Measurements from ENCODE around the gene PTPRU.

PTPRU gene

DNA sequence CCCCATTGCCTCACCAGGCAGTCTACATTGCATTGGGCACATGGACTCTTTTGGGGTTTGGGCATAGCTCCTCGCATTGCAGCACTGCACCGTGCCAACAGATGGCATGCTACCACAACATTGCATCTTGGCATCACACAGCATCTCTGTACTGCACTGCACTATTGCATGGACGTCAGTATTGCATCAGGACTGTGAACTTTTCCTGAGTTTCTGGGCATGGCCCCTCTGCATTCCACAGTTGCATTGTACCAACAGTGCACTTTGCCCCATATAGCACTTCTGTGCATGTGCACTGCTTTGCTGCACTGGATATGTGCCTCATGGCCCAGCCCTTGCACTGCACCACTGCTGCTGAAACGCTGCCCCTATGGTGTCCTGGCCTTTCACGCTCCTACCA lies 9.6 kb downstream of the PTPRU start:
- DNase-seq (ENCODE audit: low read depth in 2 of 2) = no peak

DNA sequence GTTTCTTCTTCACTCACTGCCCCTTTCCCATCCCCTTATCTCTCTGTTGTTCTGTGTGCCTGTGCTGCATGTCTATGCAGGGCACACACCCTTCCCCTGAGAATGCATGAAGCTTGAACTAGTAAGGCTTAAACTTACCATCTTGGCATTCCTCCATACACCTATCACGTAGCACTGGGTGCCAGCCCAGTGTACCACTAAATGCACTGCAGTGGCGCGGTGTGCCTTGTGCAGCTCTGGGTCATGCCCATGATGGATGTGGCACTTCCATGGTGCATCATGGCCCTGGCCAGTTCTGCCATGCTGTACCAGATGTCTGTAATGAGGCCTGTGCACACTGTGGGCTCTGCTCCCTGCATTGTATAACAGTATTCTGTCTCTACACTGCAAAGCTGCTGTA lies 10.7 kb downstream of the PTPRU start:
- DNase-seq (ENCODE audit: low read depth in 2 of 2) = no peak

DNA sequence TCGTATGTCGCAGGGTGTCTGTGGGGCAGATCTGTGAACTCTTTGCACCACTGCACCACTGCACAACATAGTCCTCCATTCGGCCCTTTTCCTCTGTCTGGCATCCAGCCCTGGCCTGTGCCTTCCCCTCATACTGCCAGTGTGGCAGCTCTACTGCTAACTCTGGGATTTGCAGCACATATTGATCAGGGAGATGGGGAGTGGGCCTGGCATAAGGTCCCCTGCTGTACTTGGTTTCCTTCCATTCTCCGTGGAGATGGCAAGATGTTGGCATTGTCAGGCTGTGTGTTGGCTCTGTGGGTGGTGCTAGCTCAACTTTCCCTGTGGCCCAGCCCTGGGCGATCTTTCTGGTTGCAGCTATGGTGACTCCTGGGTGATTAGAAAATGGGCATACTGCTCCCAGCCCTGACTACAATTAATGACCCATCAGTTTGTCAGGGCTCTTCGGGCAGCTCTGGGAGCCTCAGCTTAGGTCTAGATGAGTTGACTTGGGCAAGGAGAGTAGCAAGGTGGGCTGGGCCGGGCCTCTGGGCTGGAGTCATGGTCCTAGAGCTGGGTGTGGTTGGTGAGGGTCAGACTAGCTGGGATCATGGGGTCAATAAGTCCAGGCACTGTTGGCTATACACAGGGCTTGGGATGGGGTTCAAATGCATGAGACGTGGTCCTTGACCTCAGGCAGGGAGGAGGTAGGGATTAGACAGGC lies 11.4 kb downstream of the PTPRU start:
- DNase-seq (ENCODE audit: low read depth in 2 of 2) = no peak

DNA sequence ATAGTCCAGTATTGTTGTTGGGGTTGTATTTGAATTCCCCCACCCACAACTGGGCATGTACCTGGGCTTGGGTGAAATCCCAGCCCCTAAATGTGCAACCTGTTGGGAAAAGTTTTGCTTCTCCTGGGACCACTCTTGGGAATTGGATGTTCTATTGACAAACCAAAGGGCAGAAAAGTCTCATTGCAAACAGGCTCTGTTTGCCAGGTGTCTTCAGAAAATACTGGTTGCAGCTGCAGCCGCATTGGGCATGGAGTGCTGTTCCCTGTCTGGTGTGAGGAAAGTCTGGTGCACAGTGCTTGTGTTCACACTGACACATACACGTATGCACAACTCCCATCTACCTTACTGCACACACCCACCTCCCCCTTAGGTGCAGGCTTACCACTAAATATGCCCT lies 12.1 kb downstream of the PTPRU start:
- no peak for DNase-seq (ENCODE audit: low read depth in 2 of 2)

DNA sequence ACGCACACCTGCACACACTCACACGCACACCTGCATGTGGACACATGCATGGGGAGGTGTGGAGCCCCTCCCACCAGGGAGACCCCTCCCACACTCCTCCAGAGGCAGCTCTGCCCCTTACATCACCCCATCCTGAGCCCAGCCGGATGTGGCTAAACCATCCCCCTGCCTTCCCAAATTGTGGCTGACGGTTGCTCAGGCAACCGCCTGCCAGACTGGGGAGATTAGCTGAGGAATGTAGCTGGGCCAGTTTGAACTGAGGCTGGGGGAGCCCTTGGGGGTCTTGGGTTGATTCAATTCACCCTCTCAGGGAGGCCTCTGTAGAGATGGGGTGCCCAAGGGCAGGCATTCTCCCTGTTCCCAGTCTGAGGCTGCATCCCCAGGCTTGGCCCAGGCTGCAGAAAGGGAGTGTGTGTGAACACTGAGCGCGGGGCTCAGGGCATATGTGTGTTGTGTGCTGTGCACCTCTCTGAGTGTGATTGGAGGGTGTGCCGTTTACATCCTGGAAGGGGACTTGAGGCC lies 12.9 kb downstream of the PTPRU start:
- no peak for DNase-seq (ENCODE audit: low read depth in 2 of 2)

DNA sequence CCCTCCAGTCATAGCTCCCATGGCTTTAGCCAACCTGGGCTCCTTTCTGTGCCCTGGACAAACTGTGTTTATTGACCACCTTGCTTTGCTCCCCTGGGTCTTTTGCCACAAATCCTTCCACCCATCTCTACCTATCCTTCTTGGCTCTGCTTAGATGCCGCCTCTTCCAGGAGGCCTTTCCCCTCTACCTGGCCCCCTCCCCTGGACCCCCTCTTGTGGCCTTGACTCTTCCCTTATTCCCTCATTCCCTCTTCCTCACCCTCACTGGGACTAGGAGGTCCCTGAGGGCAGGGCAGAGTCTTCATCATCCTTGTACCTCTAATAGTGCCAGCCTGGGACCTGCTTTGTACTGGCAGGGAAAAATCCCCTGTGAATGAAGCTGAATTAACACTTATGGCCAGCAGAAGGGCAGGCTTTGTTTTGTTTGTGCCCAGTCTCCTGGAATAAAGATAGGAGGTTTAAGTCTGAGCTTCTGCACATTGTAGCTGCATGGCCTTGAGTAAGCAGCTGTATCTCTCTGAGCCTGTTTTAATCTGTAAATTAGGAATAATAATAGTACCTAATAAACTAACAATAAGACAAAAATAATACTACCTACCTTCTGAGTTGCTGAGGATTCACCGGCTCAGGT lies 13.7 kb downstream of the PTPRU start:
- no peak for DNase-seq (ENCODE audit: low read depth in 2 of 2)

DNA sequence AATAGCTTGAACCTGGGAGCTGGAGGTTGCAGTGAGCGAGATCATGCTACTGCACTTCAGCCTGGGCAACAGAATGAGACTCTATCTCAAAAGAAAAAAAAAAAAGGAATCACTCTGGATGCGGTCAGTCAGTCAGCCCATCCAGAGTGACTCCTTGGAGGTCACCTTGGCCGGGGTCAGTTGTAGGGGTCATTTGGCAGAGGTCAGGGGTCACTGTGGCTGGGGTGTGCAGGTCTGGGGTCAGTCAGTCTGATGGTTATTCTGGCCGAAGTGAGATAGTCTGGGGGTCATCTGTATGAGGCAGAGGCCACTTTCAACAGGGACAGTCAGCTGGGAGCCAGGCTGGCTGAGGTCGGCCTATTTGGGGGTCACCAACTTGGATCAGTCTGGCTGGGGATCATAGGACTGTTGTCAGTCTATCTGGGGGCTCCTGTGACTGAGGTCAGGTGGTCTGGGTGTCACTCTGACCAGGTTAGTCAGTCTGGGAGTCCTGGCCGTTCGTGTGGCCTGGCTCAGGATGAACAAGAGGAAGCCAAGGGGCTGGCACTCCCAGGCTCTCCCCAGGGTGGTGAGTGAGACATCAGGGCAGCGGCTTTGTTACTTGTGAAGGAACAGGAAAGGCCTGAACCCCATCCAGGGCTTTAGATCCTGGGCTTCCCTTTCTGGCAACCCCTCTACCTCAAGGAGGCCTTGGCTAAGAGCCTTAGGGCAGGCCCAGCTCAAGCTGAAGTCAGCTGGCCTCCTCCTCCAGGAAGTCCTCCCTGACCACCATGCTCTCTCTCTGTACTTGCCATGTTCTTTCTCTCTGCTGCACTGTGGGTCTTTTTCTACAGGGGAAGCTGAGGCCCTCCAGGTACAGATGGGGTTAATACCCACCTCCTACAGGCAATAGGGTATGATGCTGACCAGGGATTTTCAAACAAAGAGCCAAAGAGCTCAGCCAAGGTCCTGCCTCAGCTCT lies 15.1 kb downstream of the PTPRU start:
- DNase-seq (ENCODE audit: low read depth in 2 of 2) = no peak

DNA sequence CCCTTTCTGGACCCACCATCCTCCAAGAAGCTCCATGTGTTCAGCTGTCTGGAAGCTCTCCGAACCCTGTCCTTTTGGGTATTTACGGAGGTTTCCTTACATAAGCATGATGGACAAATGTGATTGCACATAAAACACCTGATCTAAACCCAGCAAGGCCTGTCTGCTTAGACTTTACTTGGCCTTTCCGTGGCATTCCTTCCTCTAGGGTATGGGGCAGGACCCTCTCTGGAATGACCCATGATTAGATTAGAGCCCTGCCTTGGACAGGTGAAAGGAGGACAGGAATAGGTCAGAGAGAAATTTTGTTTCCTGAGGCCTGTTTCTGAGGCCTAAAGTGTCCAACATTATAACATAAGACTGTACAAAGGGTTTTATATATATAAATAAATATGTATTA lies 16.9 kb downstream of the PTPRU start:
- no peak for DNase-seq (ENCODE audit: low read depth in 2 of 2)

DNA sequence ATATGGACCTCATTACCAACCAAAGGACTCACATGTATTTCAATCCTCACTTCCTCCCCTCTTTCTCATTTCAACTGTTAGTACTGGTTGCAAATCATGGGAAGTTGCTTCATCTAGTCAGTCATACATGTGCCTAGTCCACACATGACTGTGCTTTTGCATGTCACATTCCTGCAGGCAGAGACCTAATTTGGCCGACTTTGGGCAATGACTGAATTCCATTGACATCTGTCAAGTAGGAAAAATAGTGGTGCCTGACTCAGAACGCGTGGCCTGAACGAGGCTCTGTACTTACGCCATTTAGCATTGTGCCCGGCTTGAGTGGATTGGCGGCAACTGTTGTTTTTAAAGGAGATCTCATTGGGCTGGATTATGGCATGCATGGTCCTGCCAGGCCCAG lies 18.0 kb downstream of the PTPRU start:
- DNase-seq (ENCODE audit: low read depth in 2 of 2) = no peak

DNA sequence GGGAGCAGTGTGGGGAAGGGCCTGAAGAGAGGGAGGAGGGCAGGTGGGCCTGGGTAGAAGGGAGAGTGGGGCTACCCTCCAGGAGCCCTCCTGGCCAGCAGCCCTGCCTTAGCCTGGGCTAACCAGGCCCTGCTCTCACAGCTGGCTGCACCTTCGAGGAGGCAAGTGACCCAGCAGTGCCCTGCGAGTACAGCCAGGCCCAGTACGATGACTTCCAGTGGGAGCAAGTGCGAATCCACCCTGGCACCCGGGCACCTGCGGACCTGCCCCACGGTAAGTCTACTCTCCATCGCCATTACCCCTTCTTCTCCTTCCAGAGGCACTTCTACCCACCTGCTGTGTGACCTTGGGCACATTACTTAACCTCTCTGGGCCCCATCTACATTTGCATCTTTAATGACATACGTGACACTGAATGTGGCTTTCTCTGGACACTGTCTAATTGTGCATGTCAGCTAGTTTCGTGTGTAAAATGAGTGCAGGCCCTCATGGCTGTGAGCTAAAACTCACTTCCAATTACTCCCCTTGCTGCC lies 18.9 kb downstream of the PTPRU start:
- DNase-seq (ENCODE audit: low read depth in 2 of 2) = no peak

DNA sequence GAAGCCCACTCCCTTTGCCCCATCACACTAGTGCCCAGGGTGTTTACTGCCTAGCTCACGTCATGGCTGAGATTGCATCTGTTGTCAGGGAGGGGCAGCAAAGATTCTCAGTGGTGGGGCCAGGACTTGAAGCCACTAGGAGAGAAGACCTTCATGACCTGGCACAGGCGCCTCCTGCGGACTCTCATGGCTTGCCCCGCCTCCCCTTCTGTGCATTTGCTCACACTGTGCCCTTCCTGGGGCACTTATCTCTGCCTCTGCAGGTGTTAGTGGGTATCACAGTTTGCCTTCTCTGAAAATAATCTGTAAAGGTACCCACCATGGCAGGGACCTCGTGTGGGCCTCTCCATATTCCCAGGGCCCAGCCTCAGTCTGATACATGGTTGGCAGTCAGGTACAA lies 20.1 kb downstream of the PTPRU start:
- DNase-seq (ENCODE audit: low read depth in 2 of 2) = no peak

DNA sequence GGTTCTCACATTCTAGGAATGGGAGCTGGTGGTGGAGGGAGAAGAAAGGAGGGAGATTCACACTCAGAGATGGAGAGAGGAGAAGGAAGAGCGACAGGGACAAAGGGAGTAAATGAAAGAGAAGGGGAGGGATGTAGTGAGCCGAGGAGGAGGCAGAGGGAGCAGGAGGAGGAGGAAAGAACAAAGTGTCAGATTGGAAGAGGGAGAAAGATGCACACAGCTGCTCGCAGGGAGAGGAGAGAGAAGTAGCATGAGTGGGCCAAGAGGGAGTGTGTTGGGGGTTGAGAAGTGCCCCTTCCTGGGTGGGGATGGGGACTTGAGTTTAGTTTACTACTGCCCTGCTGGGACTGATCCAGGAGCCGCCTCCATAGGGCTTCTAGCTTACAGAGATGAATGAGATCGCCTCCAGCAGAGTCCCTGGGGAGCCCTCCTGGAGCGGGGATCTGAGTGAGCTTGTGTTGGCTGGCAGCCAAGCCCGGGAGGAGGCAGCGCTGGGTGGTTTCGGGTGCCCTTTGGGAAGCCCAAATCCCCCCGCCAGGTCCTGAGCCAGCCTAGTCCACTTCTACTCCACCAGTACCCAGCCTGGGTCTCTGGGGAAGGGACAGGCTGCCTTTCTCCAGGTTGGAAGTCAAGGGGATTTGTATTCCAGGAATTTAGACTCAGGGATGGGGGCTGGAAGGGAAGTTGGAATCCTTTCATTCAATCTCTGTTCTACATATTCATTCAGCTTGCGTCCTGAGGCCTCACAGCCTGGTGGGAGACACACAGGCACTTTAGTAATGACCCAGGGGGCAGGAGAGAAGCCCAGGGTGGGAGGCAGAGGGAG lies 20.9 kb downstream of the PTPRU start:
- DNase-seq (ENCODE audit: low read depth in 2 of 2) = no peak

DNA sequence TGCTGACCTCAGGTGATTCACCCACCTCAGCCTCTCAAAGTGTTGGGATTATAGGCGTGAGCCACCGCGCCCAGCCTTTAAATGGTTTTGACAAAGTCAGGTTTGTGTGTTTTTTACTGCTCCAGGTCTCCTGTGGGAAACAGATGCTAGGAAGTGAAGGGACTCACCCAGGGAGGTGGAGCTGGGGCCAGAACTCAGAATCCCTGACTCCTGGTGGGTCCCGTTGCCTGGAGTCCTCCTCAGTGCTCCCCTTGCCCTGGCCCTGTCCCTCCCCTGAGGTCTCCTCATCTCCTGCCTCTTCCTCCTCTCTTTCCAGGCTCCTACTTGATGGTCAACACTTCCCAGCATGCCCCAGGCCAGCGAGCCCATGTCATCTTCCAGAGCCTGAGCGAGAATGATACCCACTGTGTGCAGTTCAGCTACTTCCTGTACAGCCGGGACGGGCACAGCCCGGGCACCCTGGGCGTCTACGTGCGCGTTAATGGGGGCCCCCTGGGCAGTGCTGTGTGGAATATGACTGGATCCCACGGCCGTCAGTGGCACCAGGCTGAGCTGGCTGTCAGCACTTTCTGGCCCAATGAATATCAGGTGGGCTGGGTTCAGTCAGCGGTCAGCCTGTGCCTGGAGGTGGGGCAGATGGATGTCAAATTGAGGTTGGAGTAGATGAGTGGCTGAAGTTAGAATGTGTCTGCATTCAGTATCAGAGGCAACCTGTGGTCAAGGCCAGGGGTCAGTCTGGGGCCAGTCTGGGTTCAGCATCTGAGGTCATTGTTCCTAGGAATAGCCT lies 22.1 kb downstream of the PTPRU start:
- no peak for DNase-seq (ENCODE audit: low read depth in 2 of 2)

DNA sequence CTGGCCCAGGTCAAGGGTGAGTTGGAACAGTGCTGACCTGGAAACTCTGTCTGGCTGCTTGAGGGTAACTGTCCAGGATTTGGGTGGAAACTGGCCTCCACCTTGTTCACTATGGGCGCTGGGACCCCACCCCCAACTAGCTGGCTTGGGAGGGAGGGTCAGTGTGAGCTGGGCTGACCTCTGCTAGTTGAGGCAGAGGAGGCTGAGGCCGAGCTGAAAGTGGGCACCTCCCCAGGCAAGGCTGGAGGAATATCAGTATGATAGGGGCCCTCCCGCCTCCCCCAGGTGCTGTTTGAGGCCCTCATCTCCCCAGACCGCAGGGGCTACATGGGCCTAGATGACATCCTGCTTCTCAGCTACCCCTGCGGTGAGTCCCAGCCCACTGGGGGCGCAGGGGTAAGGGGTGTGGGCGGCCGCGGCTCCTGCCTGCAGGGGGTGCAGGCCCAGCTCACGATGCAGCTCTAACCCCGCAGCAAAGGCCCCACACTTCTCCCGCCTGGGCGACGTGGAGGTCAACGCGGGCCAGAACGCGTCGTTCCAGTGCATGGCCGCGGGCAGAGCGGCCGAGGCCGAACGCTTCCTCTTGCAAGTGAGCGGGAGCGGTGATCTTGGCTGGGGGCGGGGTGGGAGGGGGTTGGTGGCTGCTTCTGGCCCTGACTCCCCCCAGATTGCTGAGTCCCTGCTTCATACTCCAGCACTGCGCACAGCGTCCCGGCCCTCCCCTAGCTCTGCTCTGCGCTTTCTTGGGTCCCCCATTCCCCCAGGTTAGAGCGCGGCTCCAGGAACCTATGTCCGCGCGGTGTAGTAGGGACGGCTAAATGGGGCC lies 22.9 kb downstream of the PTPRU start:
- no peak for DNase-seq (ENCODE audit: low read depth in 2 of 2)

DNA sequence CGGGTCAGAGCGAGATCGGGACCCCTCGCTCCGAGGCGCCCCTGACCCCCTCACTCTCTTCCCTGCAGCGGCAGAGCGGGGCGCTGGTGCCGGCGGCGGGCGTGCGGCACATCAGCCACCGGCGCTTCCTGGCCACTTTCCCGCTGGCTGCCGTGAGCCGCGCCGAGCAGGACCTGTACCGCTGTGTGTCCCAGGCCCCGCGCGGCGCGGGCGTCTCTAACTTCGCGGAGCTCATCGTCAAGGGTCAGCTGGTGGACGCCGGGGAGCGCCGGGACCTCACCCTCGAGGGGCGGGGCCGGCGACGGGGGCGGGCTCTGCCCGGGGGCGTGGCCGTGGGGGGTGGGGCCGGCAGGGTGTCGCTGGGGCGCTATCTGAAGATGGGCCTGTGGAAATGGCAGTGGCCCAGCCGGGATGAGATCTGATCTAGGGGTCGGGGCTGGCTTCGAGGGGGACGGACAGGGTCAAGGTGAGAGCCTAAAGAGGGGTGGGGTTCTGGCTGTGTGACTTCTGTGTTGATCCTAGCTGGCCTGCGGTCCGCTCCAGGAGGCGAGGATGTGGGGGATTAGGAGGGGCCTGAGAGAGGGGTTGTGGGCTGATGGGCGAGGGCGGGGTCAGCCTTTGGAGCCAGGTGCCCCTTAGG lies 23.6 kb downstream of the PTPRU start:
- no peak for DNase-seq (ENCODE audit: low read depth in 2 of 2)

DNA sequence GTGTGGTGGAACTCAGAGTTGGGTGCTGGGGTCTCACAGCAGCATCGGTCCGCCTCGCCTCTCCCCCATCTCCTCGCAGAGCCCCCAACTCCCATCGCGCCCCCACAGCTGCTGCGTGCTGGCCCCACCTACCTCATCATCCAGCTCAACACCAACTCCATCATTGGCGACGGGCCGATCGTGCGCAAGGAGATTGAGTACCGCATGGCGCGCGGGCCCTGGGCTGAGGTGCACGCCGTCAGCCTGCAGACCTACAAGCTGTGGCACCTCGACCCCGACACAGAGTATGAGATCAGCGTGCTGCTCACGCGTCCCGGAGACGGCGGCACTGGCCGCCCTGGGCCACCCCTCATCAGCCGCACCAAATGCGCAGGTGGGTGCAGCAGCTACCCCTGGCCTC lies 24.2 kb downstream of the PTPRU start:
- no peak for DNase-seq (ENCODE audit: low read depth in 2 of 2)

DNA sequence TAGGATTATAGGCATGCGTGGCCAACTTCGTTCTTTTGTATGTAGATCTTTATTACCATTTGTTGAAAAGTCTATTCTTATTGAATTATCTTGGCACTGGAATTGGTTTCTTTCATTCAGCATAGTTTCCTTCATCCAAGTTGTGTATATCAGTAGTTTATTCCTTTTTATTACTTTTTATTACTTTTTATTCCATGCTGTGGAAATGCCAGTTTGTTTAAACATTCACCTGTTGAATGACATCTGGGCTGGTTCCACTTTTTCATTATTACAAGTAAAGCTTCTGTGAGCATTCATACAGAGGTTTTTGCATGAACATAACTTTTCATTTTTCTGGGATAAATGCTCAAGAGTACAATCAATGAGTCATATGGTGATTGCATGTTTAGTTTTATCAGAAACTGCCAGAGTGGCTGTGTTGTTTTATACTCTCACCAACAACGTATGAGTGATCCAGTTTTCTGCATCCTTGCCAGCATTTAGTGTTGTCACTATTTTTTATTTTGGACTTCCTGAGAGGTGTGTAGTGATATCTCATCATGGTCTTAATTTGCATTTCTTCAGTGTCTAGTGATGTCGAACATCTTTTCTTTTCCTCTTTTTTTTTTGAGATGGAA lies 28.6 kb downstream of the PTPRU start:
- no peak for DNase-seq (ENCODE audit: low read depth in 2 of 2)

DNA sequence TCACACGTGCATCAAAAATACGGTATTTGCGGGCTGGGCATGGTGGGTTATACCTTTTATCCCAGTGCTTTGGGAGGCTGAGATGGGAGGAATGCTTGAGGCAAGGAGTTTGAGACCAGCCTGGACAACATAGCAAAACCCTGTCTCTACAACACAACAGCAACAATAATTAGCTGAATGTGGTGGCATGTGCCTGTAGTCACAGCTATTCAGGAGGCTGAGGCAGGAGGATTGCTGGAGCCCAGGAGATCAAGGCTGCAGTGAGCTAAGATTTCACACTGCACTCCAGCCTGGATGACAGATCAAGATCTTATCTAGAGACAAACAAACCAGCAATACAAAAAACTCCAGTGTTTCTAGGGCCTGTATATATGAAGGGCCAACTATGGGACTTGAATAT lies 30.6 kb downstream of the PTPRU start:
- DNase-seq (ENCODE audit: low read depth in 2 of 2) = no peak
